Inflammatory macrophage treated with lipopolysaccharide for 4 hours (primary cell): ENCODE measurements around the gene MYOCD.

Experiments used
- DNase-seq: peaks from one replicate; pipeline ENCODE4 v3.0.0-alpha.2; 2020

The MYOCD gene

DNA sequence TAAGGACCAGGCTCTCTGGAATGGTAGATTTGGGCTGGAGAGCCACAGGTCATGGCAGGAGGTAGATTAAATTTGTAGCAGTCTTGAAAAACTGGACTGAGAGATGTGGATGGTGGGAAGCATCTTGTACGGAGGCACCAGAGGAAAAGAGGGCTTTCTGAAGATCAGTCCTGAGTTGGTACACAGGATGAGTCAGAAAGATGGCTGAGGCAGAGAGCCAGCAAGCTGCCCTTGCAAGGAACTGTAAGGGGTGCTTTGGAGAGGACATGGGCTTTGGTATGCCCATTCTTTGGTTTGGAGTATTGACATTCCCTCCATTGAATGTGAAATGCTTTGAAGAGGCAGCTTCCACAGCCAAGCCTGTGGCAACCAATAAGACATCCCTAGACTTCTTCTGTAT lies 55.9 kb downstream of the MYOCD start:
- no peak for DNase-seq

DNA sequence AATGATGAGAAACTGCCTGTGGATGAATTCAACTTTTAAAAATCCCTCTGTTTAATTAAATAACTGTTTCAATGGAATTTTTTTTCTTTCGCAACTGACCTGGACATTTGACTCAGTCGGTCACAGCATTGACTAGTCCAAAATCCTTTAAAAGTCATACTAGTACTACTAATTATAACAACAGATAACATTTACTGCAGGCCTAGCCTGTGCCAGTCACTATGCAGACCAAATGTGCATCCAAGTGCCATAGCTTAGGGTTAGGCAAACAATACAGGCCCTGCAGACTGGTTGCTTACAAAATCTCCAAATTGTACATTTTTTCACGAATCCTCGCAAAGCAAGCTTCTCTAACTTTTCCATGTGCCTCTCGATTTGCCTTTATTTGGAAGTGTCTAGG lies 56.6 kb downstream of the MYOCD start:
- no peak for DNase-seq

DNA sequence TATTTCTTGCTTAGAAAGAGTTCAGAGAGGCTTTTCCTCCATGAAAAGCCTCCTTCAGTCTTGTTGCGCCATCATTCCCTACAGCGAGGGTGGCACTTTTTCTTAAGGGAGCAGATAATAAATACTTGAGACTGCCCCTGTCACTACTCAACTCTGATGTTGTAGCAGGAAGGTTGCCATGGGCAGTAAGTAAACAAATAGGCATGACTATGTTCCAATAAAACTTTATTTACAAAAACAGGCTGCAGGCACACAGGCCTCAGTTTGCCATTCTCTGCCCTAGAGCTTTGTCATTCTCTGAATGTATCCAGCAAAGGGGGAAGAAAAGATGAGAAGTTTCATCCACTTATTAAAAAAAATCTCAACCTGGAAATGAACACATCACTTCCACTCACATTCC lies 60.4 kb downstream of the MYOCD start:
- no peak for DNase-seq

DNA sequence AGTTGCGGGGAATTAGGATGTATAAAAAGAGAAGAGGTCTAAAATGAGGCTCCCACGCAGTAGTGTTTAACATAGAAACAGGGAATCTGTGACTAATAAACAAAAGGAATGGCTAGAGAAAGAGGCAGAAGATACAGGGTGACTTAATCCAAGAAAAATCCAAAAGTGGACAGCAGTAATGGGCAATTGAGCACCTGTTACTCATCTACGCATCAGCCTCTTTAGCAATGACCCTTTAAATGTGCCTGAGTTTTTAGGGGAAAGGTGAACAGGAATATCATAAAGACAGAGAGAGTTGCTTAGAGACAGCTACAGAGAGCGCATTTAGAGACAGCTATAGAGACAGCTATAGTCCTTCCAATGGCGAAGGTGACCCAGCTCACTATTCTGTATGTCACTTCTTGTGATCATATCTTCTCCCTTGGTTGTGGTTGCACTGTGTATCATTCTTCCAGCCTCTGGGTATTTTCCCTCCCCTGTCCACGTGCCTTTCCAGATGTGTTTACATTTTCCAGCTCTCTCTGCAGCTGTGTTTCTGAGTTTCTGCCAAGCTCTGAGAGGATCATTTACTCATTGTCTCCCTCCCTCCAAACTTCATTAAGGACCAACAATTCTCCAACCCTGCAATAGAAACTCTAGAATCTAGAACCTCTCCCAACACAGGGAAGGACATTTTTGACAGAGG lies 61.5 kb downstream of the MYOCD start:
- no peak for DNase-seq

DNA sequence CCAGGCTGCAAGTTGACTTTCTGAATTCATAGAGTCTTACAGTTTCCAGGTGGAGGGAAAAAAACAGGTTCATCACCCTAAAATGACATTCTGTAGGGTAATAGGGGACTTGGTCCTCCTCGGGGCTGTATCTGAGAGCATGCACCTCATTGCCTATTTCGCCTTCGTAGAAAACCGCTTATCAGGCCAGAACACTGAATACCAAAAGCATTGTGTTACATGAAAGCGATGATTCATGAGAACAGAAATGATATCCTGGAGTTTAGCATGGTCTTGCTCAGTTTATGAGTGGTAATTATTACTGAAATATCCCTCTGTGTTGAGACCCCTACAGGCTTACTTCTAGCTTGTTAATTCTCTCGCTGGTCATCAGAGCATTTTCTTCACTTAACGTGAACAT lies 62.2 kb downstream of the MYOCD start:
- no peak for DNase-seq

DNA sequence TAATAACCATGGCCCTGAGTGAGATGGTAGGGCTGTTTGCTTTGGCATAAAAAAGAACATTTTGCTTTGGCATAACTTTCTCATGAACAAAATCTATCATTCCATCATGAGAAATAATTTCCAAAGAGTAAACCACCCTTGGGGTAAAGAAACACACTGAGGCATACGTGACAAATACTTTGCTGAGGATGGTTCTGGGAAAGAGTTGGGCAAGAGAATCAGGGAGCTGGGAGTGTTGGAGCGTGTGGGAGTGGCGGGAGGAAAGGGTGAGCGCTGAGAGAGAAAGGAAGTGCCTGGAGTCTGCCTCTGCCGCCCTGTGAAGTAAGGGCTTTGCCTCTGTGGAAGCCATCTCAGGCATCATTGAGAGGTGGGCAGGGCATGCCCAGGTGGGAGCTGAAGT lies 63.4 kb downstream of the MYOCD start:
- no peak for DNase-seq

DNA sequence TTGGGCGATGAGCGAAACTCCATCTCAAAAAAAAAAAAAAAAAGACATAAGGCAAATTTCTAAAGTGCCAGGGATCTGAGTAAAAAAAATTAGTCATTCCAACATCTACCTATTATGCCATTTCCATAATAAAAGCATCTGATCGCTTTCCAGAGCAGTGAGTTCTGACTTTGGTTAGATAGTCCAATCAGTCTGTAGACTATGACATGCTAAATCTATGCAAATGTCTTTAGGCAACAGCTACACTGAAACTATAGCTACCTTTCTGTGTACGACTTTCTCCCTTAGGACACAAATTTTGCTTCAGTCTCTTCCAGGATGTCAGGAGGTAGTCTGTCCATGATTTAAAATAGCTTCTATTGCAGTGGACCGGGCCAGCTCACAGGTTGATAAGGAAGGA lies 64.7 kb downstream of the MYOCD start:
- DNase-seq = no peak

DNA sequence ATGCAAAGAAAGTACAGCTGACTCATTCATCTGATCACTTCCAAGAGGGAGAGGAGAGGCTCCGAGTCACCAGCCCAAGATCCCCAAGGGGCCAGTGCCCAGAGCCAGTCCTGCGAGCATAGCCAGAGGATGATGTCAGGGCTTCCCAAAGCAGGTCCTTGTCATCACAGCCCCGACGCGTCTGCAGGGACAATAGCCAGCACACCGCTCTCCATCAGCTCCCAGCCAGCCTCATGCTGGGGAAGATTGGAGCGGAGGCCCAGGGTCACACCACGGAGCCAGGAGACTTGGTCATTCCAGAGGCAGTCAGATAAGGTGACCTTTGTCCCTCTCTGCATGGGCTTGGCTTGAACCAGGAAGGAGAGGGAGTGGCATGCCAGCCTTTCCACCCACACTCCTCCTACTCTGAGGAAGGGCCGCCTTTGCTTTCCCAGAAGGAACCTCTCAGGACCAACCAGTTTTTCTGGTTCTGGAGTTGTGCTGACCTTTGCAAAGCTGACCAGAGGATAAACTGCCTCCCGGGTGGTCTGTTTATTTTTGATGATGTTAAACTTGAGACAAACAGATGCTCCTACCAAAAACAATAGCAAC lies 65.3 kb downstream of the MYOCD start:
- DNase-seq = no peak

DNA sequence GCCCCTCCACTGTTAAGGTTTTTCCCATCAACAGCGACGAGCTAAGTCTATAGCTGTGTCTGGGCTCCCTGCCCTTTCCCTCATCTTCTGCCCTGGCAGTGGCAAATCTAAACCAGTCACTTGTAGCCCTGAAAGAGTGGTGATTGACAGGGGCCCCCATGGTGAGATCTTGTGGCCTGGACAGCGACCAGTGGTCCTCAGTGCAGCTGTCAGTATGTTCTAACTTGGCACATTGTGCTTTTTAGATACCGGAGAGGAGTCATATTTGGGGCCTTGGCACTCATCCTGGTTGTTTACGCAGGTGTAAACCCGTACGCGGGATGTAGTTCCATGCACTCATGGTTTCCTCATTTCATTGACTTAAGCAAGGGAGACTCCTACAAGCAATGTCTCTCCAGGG lies 66.1 kb downstream of the MYOCD start:
- no peak for DNase-seq

DNA sequence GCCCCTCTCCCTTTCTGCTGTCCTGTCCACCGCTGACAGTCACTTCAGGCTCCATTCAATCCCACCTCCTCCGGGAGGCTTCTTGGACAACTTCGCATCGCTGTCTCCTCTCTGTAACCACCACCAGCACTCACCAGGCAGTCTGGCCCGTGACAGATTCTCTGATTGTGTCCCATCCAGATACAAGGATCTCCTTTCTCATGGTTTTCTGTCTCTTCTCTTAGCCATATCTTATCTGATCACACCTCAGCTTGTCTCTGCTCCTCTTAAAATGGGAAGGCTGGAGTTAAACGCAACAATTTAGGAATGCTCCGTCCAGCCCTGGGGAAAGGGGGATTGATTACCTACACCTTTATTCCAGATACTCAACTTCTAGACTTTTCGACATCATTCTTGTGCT lies 66.7 kb downstream of the MYOCD start:
- DNase-seq = no peak

DNA sequence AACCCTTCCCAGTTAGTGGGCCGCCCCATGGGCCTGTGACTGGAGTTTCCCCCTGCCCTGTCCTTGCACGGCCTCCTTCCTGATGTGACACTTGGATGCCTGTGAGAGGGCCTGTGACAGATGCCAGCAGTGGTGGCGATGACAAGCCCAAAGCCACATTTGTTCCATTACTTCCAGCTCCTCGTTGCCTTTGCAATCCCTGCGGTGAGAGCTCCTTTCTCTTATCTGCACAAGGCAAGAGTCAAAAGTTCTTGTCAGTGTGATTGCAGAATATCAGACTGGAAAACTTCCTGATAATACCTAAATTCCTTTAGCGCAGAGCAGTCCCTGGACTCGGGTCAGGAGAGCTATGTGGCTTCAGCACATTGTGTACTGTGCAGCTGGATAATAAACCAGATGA lies 69.2 kb downstream of the MYOCD start:
- no peak for DNase-seq

DNA sequence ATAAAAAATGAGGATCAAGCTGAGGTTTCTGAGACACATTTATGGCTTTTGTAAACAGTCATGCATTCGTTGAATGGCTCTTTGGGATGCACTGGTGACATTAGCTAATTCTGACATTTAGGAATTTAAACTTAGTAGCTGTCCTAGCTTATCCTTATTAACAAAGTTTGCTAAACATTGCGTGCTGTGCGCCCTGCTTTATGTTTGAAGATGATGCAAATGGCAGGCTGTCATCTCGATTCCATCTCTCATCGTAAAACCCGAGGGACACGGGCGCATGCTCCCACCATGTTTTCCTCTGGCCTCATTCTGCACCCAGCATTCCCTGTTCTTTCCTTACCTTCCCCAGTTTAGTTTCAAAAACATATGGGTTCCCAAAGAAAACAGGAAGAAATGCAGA lies 69.8 kb downstream of the MYOCD start:
- no peak for DNase-seq

DNA sequence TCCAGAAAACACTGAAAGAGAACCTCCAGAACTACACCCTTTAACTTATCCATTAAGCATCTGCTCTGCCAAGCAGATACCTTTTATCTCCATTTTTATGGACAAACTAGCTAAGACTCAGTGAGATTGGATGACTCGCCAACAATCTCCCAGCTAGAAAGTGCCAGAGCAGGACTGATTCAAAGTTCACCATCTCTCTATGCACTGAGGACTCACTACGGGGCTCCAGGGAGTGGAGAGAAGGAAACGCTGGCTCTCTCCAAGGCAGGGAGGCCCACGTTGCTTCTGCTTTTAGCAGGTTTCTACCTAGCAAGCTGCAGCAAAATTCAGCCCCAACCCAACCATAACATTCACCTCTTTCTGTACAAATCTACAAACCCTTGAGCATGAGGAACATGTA lies 70.8 kb downstream of the MYOCD start:
- DNase-seq = no peak

DNA sequence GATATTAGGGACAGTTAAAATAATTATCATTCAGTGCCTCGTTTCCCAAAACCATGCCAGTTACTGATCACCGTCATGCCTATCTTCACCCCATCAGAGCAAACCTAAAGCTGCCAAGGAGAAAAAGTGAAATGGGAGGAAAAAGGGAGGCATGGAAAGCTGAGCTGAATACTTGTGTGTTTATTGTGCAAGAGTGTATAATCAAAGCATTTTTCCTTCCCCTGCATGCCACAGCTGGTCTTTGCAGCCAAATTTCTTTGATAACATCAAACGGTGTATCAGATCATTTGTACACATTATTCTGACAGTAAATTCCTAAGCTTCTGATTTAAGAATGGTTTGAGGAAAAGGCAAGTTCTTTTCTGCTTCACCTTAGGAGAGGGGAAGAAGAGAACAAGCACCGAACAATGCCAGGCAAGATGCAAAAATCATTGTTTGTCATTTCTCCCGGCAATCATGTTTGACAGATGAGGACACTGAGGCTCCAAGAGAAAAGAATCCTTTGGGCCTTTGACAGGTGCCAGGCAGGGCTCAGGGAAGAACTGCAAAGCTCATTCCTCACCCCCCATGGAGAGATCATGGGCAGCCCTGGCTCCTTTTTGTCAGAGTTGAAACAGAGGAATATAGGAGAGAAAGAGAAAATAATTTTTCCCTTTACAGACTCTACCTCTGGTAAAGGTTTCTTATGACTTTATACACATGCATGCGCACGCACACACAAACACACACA lies 72.2 kb downstream of the MYOCD start:
- no peak for DNase-seq

DNA sequence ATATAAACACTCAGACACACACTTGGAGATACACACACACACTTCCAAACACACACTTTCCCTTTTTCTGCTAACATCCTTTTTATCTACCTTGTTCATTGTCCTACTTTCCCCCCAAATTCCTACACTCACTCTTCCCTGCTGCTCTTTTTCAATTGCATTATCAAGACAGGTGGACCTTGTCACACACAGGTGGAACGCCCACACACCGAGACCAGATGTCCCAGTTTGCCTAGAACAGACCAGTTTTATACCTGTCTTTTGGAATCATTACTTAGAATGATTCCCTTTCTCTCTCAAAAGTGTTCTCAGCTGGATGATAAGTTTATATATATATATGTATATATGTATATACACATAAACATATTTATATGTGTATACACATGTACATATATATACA lies 72.9 kb downstream of the MYOCD start:
- no peak for DNase-seq

DNA sequence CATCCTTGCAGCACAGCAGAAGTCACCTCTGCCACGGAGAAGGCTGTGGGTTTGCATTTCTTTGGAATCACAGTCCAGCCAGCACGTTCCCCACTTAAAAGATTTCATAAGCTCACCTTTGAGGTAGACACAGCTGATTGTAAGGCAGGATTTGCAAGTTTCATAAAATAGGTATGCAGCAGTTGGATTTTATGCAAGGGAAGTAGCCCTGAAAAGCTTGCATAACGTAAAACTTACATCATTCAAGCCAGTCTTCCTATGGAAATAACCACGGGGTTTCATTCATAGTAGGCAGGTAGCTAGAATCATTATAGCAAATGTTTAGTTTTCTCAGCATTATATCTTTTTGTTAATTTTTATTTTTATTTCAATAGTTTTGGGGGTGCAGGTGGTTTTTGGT lies 73.8 kb downstream of the MYOCD start:
- DNase-seq = no peak

DNA sequence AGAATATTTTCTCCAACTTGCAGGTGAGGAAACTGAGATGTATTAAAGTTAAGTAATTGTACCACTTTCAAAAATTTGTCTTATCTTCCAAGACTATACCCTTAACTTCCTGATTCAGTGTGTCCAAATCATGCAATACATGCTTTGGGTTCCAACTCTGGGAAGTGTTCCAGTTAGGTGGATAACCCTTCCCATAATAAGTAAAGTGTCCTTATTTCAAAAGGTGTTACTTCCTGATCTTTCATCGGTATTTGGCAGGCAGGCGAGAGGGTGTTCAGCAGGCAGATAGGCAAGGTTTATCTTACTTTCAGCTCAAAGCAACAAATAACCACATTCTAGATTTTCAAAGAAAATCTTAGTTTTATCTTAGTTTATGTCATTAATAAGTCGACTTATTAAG lies 77.4 kb downstream of the MYOCD start:
- no peak for DNase-seq

DNA sequence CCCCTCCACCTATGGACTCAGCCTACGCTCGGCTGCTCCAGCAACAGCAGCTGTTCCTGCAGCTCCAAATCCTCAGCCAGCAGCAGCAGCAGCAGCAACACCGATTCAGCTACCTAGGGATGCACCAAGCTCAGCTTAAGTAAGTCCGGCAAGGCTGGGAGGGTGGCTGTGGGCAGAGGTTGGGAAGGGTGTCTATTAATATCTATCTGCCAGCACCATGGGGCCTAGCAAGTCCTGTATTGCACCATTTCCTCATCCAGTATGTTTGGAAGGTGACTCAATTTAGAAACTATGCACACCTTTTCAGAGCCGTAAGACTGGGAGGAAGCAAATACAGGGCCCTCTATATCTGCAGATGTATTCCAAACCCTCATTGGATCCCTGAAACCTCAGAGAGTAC lies 78.6 kb downstream of the MYOCD start:
- DNase-seq = no peak

DNA sequence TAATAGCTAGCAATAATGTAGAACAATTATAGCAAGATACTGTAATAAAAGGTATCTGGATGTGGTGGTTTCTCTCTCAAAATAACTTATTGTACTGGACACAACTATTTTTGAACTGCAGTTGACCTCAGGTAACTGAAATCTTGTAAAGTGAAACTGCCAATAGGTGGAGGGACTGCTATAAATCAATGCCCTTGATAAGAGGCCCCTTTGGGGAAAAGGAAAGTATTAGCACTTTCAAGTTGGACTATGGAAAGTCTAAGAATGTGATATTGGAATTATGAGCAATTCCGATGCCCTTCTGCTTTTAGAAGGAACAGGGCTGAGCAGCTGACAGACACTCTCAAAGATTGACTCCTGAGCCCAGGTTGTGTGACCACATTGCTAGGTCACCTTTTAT lies 79.1 kb downstream of the MYOCD start:
- DNase-seq = no peak

DNA sequence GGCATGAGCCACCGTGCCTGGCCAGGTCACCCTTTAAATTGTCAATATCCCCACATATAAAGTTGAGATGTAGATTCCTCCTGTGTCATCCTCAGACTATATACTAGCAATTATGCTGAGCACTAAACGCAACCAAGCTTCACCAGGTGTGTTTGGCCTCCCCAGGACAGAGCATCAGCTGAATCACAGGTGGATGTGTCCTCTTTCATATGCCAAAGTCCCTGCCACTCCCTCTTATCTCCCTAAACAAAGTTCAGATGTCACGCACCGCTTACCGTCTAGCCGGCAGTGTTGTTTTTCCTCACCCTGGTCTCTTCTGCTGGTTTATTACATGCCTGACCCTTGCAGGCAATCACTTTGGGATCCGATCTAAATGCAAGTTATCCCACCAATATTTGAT lies 79.8 kb downstream of the MYOCD start:
- no peak for DNase-seq

DNA sequence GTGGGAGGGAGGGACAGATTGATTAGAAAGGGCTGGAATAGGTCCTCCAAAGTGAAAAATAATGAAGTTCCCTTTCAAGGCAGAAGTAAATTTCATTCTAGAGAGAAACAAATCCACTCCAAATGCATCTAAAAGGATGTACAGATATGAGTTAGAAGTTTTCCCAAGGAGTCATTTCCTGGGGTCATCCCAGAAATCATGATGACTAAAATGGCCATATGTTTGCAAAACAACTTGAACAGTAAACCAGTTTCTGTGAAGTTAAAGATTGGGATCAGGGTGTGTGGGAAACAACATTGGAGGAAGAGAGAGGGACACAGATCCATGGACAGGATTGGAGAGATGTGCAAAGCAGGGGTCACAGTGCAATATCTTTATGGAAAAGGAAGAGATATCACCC lies 91.1 kb downstream of the MYOCD start:
- no peak for DNase-seq

DNA sequence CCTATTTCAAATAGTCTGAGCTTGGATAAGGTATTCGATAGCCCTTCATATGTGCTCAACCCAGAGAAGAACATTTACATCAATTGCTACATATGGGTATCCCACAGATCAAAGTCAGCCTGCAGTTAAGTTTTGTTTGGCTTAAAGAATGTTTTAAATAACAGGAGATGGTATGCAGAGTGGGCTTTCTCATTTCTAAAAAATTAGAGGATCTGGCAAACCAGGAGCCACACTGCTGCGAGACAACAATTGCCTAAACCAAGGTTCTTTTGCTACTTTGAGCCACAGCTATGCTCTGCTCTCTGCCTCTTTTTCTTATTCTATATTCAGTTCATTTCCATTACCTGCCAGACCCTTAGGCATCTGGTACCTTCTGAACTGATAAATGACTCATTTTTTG lies 93.4 kb downstream of the MYOCD start:
- DNase-seq = no peak

DNA sequence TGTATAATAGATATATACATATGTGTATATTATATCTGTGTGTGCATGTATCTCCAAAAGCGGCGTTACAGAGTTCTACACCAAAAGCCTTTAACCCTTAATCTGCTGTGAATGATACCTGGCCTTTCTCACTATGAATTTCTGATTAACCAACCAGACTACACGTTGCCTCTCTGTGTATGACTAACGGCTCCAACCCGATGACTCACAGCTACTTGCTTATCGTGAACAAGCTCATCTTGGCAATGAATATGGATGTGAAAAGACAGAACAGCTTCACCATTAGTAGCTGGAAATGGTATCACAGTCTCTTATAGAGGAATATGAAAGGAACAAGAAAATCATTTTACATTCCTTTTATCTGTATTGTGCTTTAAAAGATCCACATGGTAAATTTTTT lies 99.9 kb downstream of the MYOCD start:
- DNase-seq = no peak

DNA sequence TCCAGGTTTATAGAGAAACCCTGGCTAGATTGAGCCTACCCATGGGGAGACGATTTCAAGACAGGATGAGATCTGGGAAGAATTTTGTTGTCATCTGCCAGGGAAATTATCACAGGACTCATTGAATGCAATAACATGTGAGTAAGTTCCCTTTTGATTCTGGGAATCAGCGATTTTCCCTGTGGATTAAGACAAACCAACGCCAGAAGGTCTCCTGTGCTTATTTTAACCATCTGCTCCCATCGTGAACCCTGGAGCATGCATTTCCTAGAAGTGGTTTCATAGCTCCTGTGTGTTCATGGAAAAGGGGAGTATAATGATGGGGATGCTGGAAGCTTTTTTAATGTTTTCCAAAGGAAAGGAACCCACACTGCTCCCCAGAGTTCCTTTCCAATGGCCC lies 102.6 kb downstream of the MYOCD start:
- DNase-seq = no peak

DNA sequence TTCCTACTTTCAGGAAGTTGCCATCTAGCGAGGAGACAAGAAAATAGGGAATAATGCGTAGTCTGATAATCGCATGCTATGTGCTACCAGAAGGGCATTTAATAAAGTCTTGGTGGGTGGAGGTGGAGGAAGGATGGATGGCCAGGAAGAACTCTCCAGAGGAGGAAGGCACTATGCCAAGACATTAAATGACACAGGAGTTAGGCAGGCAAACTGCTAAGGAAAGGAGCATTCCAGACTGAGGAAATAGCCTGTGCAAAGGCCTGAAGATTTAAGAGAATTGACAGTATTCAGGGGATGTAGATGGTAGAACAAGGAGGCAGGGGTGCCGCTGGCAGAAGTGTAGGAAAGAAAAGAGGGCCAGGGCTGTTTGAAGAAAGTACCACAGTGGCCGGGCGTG lies 104.3 kb downstream of the MYOCD start:
- DNase-seq = no peak
